ENCODE measurements around the gene LBH. TPM values are rescaled to one million over a fixed set of nuclear protein-coding genes. Genes with fewer than 3 reads are reported as not detected.
A peak's percentile ranks its signal among the peaks of the same experiment; 100 is the strongest.

Gene LBH
- total and polyA plus RNA-seq, 2 donors (not counting 3 experiments of a cell fraction or from before 2014, with no cell fraction given): 5.3 to 5.5 TPM

GRCh38 chr2:30208453-30208852, 22.9 kb upstream of the LBH start:
- Histone ChIP-seq H3K4me1 (ENCODE audit: control insufficient read depth, extremely low read depth, insufficient read depth, low read length) (no peaks in the 10 kb centered on the region), H3K27ac (ENCODE audit: insufficient read depth, low read depth, low read length) (no peak overlapping the region), H3K9ac (replicated peaks; ENCODE audit: extremely low read depth, insufficient read depth, low read length) (no peak overlapping the region), H4K20me1 (replicated peaks; ENCODE audit: control insufficient read depth, extremely low read depth, insufficient read depth, low read length) (no peaks in the 10 kb centered on the region), H3K4me3 (replicated peaks in 1 of 3; ENCODE audit: insufficient read depth in 1 of 3, low read depth in 1 of 3, low read length in 3 of 3) (no peak overlapping the region), H3K79me2 (ENCODE audit: control insufficient read depth, insufficient read depth, low read length) (no peaks in the 10 kb centered on the region), H2AFZ (ENCODE audit: low read depth, low read length) (no peak overlapping the region), H3K4me2 (ENCODE audit: insufficient read depth, low read length) (no peak overlapping the region), H3K27me3 (ENCODE audit: control insufficient read depth in 2 of 2, insufficient read depth in 2 of 2, low read length in 2 of 2) (peaks cover 0 to 2% of the 10 kb centered on the region in 2 experiments), H3K9me1 (replicated peaks; ENCODE audit: control insufficient read depth, extremely low read depth, insufficient read depth, low read length) (no peaks in the 10 kb centered on the region), H3K9me3 (replicated peaks; ENCODE audit: control insufficient read depth, insufficient read depth, low read length) (no peaks in the 10 kb centered on the region), H3K36me3 (ENCODE audit: control insufficient read depth in 2 of 2, extremely low read depth in 1 of 2, insufficient read depth in 2 of 2, low read length in 2 of 2) (no peaks in the 10 kb centered on the region)
- FAIRE-seq (peak; percentile 93), DNase-seq (ENCODE audit: low read depth, low spot score) (peak; percentile 69)
- dilution Hi-C loops (cut with MboI; ENCODE audit: extremely low pct_ligation_motif_present, low sequenced_read_pairs) (no loop called here), intact Hi-C loops (cut with micrococcal nuclease) (loop anchor here (1.0 to 5.0 kb wide), 5 partner anchors 43 to 654 kb away; partner anchors contain the start of gene LCLAT1)
- no TSS peak for BruUV-seq (replicated peaks)
- POLR2A ChIA-PET: no interaction called here
- TF ChIP-seq POLR2AphosphoS5 (IDR thresholded peaks at IDR 0.05; ENCODE audit: insufficient read depth, low read depth, low read length) (no peak), CTCF (IDR thresholded peaks at IDR 0.05; ENCODE audit: extremely low read depth in 1 of 2, insufficient read depth in 1 of 2, low read depth in 1 of 2, low read length in 2 of 2) (peak; percentile 80 to 85)
- CTCF ChIA-PET: interaction anchor here (0.7 to 9.8 kb wide), 31 partner anchors 8 to 962 kb away, joined by 3 to 274 read pairs (median 5); partner anchors contain the start of gene LCLAT1

GRCh38 chr2:30209227-30209626, 22.1 kb upstream of the LBH start:
- intact Hi-C loops (cut with micrococcal nuclease): loop anchor here (5.0 kb wide), 1 partner anchor 653 kb away; no protein-coding TSS in a partner anchor
- no TSS peak for BruUV-seq (replicated peaks)

More at GRCh38 chr2:30209227-30209626, 22.1 kb upstream of the LBH start:
- H3K79me2 ChIP-seq (ENCODE audit: control insufficient read depth, insufficient read depth, low read length): no peaks in the 10 kb centered on the region
- H3K27ac ChIP-seq (ENCODE audit: insufficient read depth, low read depth, low read length): no peak overlapping the region
- POLR2A ChIA-PET: no interaction called here
- CTCF ChIA-PET: interaction anchor here (0.5 to 9.8 kb wide), 23 partner anchors 8 to 961 kb away, joined by 3 to 274 read pairs (median 6); partner anchors contain the start of gene LCLAT1
- no peak overlapping the region for H3K4me3 ChIP-seq (replicated peaks in 1 of 3; ENCODE audit: insufficient read depth in 1 of 3, low read depth in 1 of 3, low read length in 3 of 3)
- no peak for TF ChIP-seq MAX (IDR thresholded peaks at IDR 0.05; ENCODE audit: insufficient read depth, insufficient read length)
- no peak for TF ChIP-seq GATA2 (IDR thresholded peaks at IDR 0.05; ENCODE audit: insufficient read depth, insufficient read length, low read depth, low read length)
- no peak for TF ChIP-seq POLR2A (IDR thresholded peaks at IDR 0.05; ENCODE audit: low read depth, low read length)
- no peak overlapping the region for H3K4me2 ChIP-seq (ENCODE audit: insufficient read depth, low read length)
- no peaks in the 10 kb centered on the region for H3K4me1 ChIP-seq (ENCODE audit: control insufficient read depth, extremely low read depth, insufficient read depth, low read length)
- H2AFZ ChIP-seq (ENCODE audit: low read depth, low read length): no peak overlapping the region
- DNase-seq (ENCODE audit: low read depth, low spot score): no peak
- H3K36me3 ChIP-seq (ENCODE audit: control insufficient read depth in 2 of 2, extremely low read depth in 1 of 2, insufficient read depth in 2 of 2, low read length in 2 of 2): no peaks in the 10 kb centered on the region
- H3K9me1 ChIP-seq (replicated peaks; ENCODE audit: control insufficient read depth, extremely low read depth, insufficient read depth, low read length): no peaks in the 10 kb centered on the region
- FAIRE-seq: no peak
- peaks cover 0 to 2% of the 10 kb centered on the region in 2 experiments for H3K27me3 ChIP-seq (ENCODE audit: control insufficient read depth in 2 of 2, insufficient read depth in 2 of 2, low read length in 2 of 2)
- H3K9me3 ChIP-seq (replicated peaks; ENCODE audit: control insufficient read depth, insufficient read depth, low read length): no peaks in the 10 kb centered on the region
- dilution Hi-C loops (cut with MboI; ENCODE audit: extremely low pct_ligation_motif_present, low sequenced_read_pairs): no loop called here
- H3K9ac ChIP-seq (replicated peaks; ENCODE audit: extremely low read depth, insufficient read depth, low read length): no peak overlapping the region
- no peaks in the 10 kb centered on the region for H4K20me1 ChIP-seq (replicated peaks; ENCODE audit: control insufficient read depth, extremely low read depth, insufficient read depth, low read length)

All from endothelial cell of umbilical vein (primary cell).